ENCODE data around the gene IRAK2. TPM values are rescaled to one million over a fixed set of nuclear protein-coding genes. Genes with fewer than 3 reads are reported as not detected.

IRAK2 gene
- total RNA-seq, 1 donor from 2014 or later = 10.6 TPM

DNA sequence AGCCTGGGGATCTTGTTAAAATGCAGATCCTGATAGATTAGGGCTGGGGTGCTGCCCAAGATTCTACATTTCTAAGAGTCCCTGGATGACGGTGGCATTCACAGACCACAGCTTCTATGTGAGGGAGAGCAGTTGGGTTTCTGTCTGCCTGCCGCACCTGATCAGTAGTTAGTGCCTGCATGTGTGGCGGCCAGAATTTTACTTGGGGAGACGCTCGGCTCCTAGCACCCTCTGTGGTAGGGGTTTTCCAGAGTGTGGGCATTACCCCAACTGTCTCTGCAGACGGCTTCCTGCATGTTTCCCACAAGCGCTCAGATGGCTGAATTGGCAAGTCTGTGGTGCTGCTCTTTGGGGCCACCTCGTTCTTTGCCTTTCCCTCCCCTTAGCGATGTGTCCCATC lies 119.8 kb downstream of the IRAK2 start:
- no peaks in the 10 kb centered on the region for H3K27me3 ChIP-seq
- TF ChIP-seq POLR2AphosphoS5 (IDR thresholded peaks at IDR 0.05; ENCODE audit: insufficient read depth in 1 of 2, low read depth in 1 of 2) (no peak), POLR2A (IDR thresholded peaks at IDR 0.05) (no peak)
- TF ChIP-seq, protein P1, sequence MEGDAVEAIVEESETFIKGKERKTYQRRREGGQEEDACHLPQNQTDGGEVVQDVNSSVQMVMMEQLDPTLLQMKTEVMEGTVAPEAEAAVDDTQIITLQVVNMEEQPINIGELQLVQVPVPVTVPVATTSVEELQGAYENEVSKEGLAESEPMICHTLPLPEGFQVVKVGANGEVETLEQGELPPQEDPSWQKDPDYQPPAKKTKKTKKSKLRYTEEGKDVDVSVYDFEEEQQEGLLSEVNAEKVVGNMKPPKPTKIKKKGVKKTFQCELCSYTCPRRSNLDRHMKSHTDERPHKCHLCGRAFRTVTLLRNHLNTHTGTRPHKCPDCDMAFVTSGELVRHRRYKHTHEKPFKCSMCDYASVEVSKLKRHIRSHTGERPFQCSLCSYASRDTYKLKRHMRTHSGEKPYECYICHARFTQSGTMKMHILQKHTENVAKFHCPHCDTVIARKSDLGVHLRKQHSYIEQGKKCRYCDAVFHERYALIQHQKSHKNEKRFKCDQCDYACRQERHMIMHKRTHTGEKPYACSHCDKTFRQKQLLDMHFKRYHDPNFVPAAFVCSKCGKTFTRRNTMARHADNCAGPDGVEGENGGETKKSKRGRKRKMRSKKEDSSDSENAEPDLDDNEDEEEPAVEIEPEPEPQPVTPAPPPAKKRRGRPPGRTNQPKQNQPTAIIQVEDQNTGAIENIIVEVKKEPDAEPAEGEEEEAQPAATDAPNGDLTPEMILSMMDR (IDR thresholded peaks at IDR 0.05) = no peak
- no peaks in the 10 kb centered on the region for H3K4me1 ChIP-seq
- no peak for DNase-seq (ENCODE audit: extremely low spot score in 2 of 2)
- H3K27ac ChIP-seq = no peak overlapping the region
- H3K4me3 ChIP-seq = no peak overlapping the region
- peaks cover 0 to 34% of the 10 kb centered on the region in 2 donors for H3K36me3 ChIP-seq
- H3K9me3 ChIP-seq = no peaks in the 10 kb centered on the region
- intact Hi-C loops (cut with DNase I) = no loop called here

GRCh38 chr3:10285272-10286132 lies 120.8 kb downstream of the IRAK2 start:
- intact Hi-C loops (cut with DNase I) = no loop called here
- TF ChIP-seq, protein P1 (IDR thresholded peaks at IDR 0.05) = no peak
- TF ChIP-seq POLR2A (IDR thresholded peaks at IDR 0.05) (no peak), POLR2AphosphoS5 (IDR thresholded peaks at IDR 0.05; ENCODE audit: insufficient read depth in 1 of 2, low read depth in 1 of 2) (no peak)
- H3K27me3 ChIP-seq = no peaks in the 10 kb centered on the region
- no peak overlapping the region for H3K4me3 ChIP-seq
- H3K9me3 ChIP-seq = no peaks in the 10 kb centered on the region
- DNase-seq (ENCODE audit: extremely low spot score in 2 of 2) = no peak
- H3K27ac ChIP-seq = no peak overlapping the region
- H3K4me1 ChIP-seq = no peaks in the 10 kb centered on the region
- H3K36me3 ChIP-seq = peaks cover 0 to 26% of the 10 kb centered on the region in 2 donors

GRCh38 chr3:10286133-10286524 lies 121.4 kb downstream of the IRAK2 start:
- peaks cover 0 to 26% of the 10 kb centered on the region in 2 donors for H3K36me3 ChIP-seq
- no peak overlapping the region for H3K27ac ChIP-seq

DNA sequence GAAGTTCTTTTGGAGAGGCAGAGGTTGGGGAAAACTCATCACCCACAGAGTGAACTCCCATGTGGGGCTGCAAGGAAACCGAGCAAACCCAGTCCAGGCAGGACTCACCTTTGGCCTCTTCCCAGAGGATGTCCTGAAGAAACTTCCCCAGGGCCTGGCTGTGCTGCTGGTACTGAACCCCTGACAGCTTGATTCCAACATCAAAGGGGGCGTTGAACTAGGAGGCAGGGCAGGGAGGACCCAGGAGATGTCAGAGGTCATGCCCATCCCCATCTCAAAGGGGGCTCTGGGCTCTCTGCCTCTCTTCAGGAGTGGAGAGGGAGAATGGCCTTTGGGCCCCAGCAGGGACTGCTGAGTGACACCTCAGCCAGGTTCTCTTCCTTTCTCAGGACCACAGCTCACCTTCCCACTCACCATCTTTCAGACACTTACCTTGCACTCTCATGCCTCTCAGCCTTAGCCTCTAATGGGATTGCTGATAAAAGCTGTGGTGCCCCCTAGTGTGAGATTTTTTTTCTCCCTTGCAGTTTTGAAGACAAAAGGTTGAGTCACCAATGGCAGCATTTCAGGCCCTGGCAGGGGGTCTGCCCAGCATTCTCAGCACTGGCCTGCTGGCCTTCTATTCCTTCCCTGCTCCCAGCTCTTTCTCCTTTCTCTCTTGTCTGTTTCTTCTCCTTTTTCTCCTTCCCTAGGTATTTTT lies 122.0 kb downstream of the IRAK2 start:
- H3K27me3 ChIP-seq = no peaks in the 10 kb centered on the region
- DNase-seq (ENCODE audit: extremely low spot score in 2 of 2) = no peak
- no peak overlapping the region for H3K4me3 ChIP-seq
- no peak for TF ChIP-seq POLR2AphosphoS5 (IDR thresholded peaks at IDR 0.05; ENCODE audit: insufficient read depth in 1 of 2, low read depth in 1 of 2)
- TF ChIP-seq, protein P1 (IDR thresholded peaks at IDR 0.05) = peak in 1 of 3 experiments; percentile 13
- H3K4me1 ChIP-seq = no peaks in the 10 kb centered on the region
- H3K9me3 ChIP-seq = no peaks in the 10 kb centered on the region
- peaks cover 0 to 24% of the 10 kb centered on the region in 2 donors for H3K36me3 ChIP-seq
- no peak overlapping the region for H3K27ac ChIP-seq
- intact Hi-C loops (cut with DNase I) = no loop called here

More at GRCh38 chr3:10286133-10286524, 121.4 kb downstream of the IRAK2 start:
- TF ChIP-seq, protein P1 (IDR thresholded peaks at IDR 0.05) = no peak
- TF ChIP-seq POLR2AphosphoS5 (IDR thresholded peaks at IDR 0.05; ENCODE audit: insufficient read depth in 1 of 2, low read depth in 1 of 2) (no peak), POLR2A (IDR thresholded peaks at IDR 0.05) (no peak)
- no peaks in the 10 kb centered on the region for H3K27me3 ChIP-seq
- H3K9me3 ChIP-seq = no peaks in the 10 kb centered on the region
- intact Hi-C loops (cut with DNase I) = no loop called here
- H3K4me1 ChIP-seq = no peaks in the 10 kb centered on the region
- no peak for DNase-seq (ENCODE audit: extremely low spot score in 2 of 2)
- H3K4me3 ChIP-seq = no peak overlapping the region
